ENCODE results near the gene MTUS2.

The MTUS2 gene

DNA sequence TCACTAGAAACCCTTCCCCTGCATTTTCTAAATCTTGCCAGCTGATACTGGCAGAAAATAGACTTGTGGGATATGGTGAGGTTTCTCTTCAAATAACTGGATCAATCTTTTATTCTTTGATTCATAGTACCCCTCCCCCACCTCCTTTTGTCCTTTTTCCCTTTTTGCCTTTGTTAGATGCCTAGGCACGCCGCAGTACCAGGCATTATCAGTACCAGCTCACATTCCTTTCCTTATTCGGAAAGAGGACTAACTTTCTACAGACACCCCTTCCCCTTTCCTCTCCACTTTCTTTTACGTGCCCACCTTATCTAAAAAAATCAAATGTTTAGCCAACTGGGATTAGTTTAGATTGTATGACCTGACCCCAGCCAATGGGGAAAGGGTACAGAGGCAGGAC, 226.4 kb downstream of the MTUS2 start:
- no peaks in the 10 kb centered on the region for H3K36me3 ChIP-seq (replicated peaks)
- in situ Hi-C loops (cut with MboI; ENCODE audit: low sequenced_read_pairs): no loop called here
- H3K9me3 ChIP-seq: no peaks in the 10 kb centered on the region
- no peak overlapping the region for H3K4me3 ChIP-seq
- H3K27me3 ChIP-seq (ENCODE audit: low read depth): no peaks in the 10 kb centered on the region
- DNase-seq (ENCODE audit: low spot score in 2 of 2): no peak
- H3K4me1 ChIP-seq: no peaks in the 10 kb centered on the region

DNA sequence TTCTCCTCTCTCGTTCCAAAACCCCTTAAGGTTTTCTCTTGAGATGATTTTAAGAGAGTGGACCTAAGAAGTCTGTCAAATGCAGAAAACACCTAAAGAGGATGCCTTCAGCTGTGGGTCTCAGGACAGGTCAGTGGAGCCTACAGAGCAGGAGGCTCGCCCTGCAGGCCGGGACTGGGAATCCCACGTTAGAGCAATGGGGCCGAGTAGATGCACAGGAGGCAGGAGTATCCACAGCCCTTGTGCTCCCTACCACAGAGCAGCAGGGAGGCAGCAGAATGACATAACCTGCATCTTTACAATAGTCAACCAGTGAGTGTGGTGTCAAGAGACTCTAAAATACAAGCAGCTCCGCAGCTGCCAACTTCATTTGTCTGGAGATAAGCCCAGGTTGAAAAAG, 229.4 kb downstream of the MTUS2 start:
- Histone ChIP-seq H3K4me3 (no peak overlapping the region), H3K9me3 (no peaks in the 10 kb centered on the region), H3K4me1 (no peaks in the 10 kb centered on the region), H3K36me3 (replicated peaks) (no peaks in the 10 kb centered on the region), H3K27me3 (ENCODE audit: low read depth) (no peaks in the 10 kb centered on the region)
- DNase-seq (ENCODE audit: low spot score in 2 of 2): no peak
- in situ Hi-C loops (cut with MboI; ENCODE audit: low sequenced_read_pairs): no loop called here

DNA sequence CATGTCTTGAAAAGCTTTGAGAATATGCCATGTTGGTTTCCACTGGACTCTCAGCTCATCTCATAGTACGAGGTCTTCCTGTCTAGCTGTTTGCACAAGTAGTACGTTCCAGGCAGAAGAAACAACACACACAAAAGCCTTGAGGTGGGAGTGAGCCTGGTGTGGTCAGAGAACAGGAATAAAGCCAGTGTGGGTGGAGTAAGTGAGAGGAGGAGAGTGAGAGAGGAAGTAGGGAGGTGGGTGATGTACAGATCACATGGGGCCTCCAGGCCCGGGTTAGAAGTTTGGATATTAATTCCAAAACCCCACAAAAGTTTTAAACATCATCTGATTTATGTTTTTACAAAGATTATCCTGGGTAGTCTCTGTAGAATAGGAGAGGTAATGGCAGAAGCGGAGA, 230.6 kb downstream of the MTUS2 start:
- no peak for DNase-seq (ENCODE audit: low spot score in 2 of 2)
- no peaks in the 10 kb centered on the region for H3K36me3 ChIP-seq (replicated peaks)
- in situ Hi-C loops (cut with MboI; ENCODE audit: low sequenced_read_pairs): no loop called here
- no peaks in the 10 kb centered on the region for H3K9me3 ChIP-seq
- H3K4me1 ChIP-seq: no peaks in the 10 kb centered on the region
- no peak overlapping the region for H3K4me3 ChIP-seq
- H3K27me3 ChIP-seq (ENCODE audit: low read depth): no peaks in the 10 kb centered on the region

DNA sequence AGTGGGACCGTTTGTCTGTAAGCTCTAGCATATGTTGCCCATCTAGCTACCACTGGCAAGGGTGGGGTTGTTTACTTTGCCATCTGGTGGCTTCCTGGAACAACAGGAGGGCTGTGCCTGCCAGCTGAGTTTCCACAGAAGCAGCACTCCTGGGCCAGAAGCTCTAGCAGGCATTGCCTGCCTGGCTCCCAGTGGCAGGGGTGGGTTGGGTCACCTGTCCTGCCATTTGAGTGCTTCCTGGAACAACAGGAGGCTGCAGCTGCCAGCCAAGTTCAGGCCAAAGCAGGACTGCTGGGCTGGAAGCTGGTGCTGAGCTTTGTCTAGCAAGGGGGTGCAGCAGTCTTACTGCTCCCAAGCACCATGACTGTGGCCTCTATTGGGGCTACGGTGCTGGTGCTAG, 239.7 kb downstream of the MTUS2 start:
- no peak overlapping the region for H3K4me3 ChIP-seq
- H3K27me3 ChIP-seq (ENCODE audit: low read depth): no peaks in the 10 kb centered on the region
- DNase-seq (ENCODE audit: low spot score in 2 of 2): no peak
- H3K36me3 ChIP-seq (replicated peaks): no peaks in the 10 kb centered on the region
- no peaks in the 10 kb centered on the region for H3K4me1 ChIP-seq
- H3K9me3 ChIP-seq: no peaks in the 10 kb centered on the region; the same call in 1 of the 2 replicates
- in situ Hi-C loops (cut with MboI; ENCODE audit: low sequenced_read_pairs): no loop called here

DNA sequence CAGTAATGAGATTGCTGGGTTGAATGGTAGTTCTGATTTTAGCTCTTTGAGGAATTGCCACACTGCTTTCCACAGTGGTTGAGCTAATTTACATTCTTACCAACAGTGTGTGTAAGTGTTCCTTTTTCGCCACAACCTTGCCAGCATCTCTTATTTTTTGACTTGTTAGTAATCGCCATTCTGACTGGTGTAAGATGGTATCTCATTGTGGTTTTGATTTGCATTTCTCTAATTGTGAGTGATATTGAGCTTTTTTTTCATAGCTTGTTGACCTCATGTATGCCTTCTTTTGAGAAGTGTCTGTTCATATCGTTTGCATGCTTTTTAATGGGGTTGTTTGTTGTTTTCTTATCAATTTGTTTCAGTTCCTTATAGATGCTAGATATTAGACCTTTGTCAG, 245.0 kb downstream of the MTUS2 start:
- in situ Hi-C loops (cut with MboI; ENCODE audit: low sequenced_read_pairs): no loop called here
- DNase-seq (ENCODE audit: low spot score in 2 of 2): no peak
- Histone ChIP-seq H3K9me3 (no peaks in the 10 kb centered on the region), H3K36me3 (replicated peaks) (no peaks in the 10 kb centered on the region), H3K27me3 (ENCODE audit: low read depth) (no peaks in the 10 kb centered on the region), H3K4me3 (no peak overlapping the region), H3K4me1 (no peaks in the 10 kb centered on the region)

DNA sequence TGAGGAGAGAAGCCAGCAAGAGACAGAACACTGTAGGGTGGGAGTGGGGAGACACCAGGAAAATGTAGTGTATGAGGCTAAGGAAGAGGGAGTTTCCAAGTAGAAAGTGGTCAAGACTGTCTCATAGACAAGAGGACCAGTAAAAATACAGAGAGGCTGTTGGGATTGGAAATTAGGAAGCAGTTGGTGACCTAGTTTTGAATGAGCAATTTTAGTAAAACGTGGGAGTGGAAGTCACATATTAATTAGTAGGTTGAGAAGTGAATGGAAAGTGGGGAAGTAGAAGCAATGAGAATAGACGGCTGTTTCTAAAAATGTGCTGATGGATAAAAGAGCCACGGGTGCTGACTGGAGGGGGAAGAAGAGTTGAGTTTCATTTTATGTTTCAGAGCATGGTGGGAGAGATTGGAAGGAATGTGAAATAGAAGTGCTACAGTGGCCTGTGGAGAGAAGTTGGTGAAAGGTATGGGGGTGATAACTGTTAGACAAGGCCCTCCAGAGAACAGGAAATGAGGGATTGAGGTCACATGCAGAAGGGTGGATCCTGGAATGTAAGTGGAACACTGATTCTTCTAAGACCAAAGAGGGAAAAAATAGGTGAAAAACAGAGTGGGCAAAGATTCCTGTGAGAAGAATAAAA, 247.3 kb downstream of the MTUS2 start:
- no peaks in the 10 kb centered on the region for H3K4me1 ChIP-seq
- H3K9me3 ChIP-seq: no peaks in the 10 kb centered on the region
- H3K36me3 ChIP-seq (replicated peaks): no peaks in the 10 kb centered on the region
- in situ Hi-C loops (cut with MboI; ENCODE audit: low sequenced_read_pairs): no loop called here
- DNase-seq (ENCODE audit: low spot score in 2 of 2): no peak
- no peak overlapping the region for H3K4me3 ChIP-seq
- no peaks in the 10 kb centered on the region for H3K27me3 ChIP-seq (ENCODE audit: low read depth)

DNA sequence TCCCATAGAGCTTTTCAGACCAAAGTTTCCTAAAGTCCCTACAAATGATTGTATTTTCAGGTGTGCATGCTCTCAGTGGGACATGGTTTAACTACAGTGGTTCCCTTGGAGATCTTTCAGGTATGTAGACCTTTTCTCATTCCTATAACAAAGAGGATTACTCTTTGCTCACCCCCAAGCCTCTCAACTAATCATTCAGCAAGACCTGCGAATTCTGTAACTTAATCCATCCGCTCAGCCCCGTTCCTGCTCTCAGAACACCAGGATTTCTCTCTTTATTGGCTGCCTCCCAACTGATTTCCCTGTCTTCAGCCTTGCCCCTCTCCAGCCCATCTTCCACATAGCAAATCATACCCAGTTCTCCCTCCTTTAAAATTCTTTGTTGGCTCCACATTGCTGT, 253.6 kb downstream of the MTUS2 start:
- H3K4me1 ChIP-seq: no peaks in the 10 kb centered on the region
- H3K4me3 ChIP-seq: no peak overlapping the region
- in situ Hi-C loops (cut with MboI; ENCODE audit: low sequenced_read_pairs): no loop called here
- no peak for DNase-seq (ENCODE audit: low spot score in 2 of 2)
- H3K27me3 ChIP-seq (ENCODE audit: low read depth): no peaks in the 10 kb centered on the region
- no peaks in the 10 kb centered on the region for H3K36me3 ChIP-seq (replicated peaks)
- H3K9me3 ChIP-seq: no peaks in the 10 kb centered on the region; the same call in 1 of the 2 replicates

DNA sequence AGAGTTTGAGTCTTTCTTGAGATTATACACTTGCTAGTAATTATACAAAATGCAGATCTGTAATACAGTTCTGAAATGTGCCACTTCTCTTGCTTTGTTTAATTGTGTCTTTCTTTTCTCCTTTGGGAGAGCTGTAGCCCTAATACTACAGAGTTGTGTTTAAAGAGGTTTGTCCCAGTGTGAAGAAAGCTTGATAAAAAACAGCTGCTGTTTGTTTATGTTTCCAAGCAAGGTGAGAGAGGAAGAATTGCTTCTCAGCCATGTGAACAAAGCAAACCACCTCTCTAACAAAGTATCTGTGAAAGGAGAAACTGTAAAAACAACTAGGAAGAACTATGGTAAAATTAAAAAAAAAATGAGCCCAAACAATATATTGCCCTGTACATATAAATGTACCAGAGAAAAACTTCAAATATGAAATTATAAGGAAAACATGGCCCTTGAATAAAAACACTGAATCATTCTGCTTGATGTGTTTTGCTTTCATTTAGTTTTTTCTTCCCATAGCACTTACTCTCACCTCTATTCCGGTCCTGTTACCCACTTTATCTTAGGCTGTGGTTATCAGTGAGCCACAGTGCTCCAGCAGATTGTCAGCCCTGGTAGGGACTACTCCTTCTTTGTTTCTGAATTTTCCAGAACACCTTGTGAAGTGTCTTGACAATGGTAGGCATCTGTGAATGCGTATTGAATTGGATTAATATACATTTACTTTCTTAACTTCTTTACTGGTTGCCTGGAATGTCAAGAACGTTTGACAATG, 257.1 kb downstream of the MTUS2 start:
- no peaks in the 10 kb centered on the region; the same call in 1 of the 2 replicates for H3K9me3 ChIP-seq
- H3K4me3 ChIP-seq: no peak overlapping the region
- in situ Hi-C loops (cut with MboI; ENCODE audit: low sequenced_read_pairs): no loop called here
- DNase-seq (ENCODE audit: low spot score in 2 of 2): no peak
- no peaks in the 10 kb centered on the region for H3K27me3 ChIP-seq (ENCODE audit: low read depth)
- no peaks in the 10 kb centered on the region for H3K4me1 ChIP-seq
- H3K36me3 ChIP-seq (replicated peaks): no peaks in the 10 kb centered on the region

DNA sequence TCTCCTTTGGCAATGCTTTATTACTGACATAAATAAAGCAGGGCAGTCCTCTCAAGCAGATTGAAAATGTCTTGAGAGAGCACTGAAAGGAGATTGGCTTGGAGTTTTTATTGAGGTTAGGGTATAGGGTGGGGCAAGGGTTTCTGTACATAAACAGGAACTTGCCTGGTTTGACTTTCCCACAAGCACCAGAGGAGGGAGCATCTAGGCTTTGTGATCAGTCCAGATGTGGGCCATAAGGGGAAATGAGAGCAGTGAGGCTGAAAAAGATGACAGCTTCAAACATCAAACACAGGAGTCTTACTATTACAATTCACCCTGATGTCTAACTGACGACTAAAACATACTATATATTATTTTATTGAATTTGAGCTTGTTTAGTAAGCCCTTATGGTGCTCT, 260.9 kb downstream of the MTUS2 start:
- no peak for DNase-seq (ENCODE audit: low spot score in 2 of 2)
- Histone ChIP-seq H3K4me3 (no peak overlapping the region), H3K9me3 (no peaks in the 10 kb centered on the region), H3K4me1 (no peaks in the 10 kb centered on the region), H3K27me3 (ENCODE audit: low read depth) (no peaks in the 10 kb centered on the region), H3K36me3 (replicated peaks) (no peaks in the 10 kb centered on the region)
- in situ Hi-C loops (cut with MboI; ENCODE audit: low sequenced_read_pairs): no loop called here

DNA sequence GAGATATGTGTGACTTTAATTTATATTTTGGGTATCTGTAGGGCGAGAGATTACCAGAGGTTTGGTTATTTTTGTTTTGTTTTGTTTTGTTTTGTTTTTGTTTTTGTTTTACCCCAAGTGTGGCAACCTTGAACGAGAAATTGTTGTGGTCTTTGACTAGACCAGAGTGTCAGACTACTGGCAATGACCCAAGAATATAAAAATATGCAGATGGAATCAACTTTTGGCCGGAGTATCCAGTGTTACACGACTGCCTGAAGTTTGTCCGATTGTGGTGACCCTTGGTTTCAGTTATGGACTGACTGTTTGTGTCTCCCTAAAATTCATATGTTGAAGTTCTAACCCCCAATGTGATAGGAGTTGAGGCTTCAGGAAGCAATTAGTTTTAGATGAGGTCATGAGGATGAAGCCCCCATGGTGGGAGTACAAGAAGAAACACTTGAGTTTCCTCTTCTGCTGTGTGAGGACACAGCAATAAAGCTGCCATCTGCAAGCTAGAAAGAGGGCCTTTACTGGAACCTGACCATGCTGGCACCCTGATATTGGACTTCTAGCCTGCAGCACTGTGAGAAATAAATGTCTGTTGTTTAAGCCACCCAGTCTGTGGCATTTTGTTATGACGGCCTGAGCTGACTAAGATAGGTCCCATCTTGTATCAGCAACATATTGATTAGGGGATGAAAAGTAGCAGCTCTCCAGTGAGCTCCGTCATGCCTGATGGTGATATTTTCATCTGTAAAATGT, 261.7 kb downstream of the MTUS2 start:
- Histone ChIP-seq H3K4me3 (no peak overlapping the region), H3K4me1 (no peaks in the 10 kb centered on the region), H3K36me3 (replicated peaks) (no peaks in the 10 kb centered on the region), H3K9me3 (no peaks in the 10 kb centered on the region), H3K27me3 (ENCODE audit: low read depth) (no peaks in the 10 kb centered on the region)
- in situ Hi-C loops (cut with MboI; ENCODE audit: low sequenced_read_pairs): no loop called here
- DNase-seq (ENCODE audit: low spot score in 2 of 2): no peak

DNA sequence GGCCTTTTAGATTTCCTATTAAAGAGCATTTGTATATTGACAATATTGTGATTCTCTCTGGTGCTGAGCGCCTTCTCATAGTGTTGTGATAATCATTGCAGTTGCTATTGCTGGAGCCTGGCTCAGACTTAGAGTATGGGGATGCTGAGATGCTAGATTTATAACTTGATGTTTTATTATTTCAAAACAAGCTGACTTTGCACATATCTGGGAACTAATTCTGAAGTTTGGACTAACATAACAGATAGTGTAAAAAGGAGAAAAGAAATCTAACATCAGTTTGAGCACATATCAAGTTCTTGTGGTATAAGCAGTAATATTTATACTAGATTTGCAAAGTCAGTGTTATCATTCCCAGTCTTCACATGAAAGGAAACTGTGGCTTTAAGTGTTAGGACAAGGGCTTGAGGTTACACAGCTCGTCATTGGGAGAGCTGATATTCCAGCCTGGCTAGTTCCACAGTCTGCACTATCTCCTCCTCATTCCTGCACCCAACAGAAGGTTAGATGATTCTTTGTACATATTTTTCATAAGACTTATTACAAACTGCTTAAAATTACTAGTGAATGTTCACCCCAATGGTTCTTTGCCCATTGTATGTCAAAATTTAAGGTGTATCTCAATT, 279.8 kb downstream of the MTUS2 start:
- Histone ChIP-seq H3K9me3 (no peaks in the 10 kb centered on the region), H3K36me3 (replicated peaks) (no peaks in the 10 kb centered on the region), H3K27me3 (ENCODE audit: low read depth) (no peaks in the 10 kb centered on the region), H3K4me1 (no peaks in the 10 kb centered on the region), H3K4me3 (no peak overlapping the region)
- DNase-seq (ENCODE audit: low spot score in 2 of 2): no peak
- in situ Hi-C loops (cut with MboI; ENCODE audit: low sequenced_read_pairs): no loop called here

DNA sequence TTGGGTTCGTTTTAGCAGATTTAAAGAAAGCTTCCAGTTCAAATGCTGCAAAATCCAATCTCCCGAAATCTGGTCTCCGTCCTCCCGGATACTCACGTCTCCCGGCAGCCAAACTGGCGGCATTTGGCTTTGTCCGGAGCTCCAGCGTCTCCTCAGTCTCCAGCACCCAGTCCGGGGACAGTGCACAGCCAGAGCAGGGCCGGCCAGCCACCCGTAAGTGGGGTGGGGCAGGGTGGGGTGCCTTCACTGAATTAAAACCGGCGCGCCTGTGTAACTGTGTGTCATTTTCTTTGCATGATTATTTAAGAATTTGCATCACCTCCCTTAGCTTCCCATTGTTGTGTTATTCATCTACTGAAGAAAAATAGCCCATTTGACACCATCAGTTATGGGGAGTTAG, 280.6 kb downstream of the MTUS2 start:
- Histone ChIP-seq H3K36me3 (replicated peaks) (no peaks in the 10 kb centered on the region), H3K27me3 (ENCODE audit: low read depth) (no peaks in the 10 kb centered on the region), H3K4me1 (no peaks in the 10 kb centered on the region), H3K9me3 (no peaks in the 10 kb centered on the region), H3K4me3 (no peak overlapping the region)
- in situ Hi-C loops (cut with MboI; ENCODE audit: low sequenced_read_pairs): no loop called here
- DNase-seq (ENCODE audit: low spot score in 2 of 2): no peak

DNA sequence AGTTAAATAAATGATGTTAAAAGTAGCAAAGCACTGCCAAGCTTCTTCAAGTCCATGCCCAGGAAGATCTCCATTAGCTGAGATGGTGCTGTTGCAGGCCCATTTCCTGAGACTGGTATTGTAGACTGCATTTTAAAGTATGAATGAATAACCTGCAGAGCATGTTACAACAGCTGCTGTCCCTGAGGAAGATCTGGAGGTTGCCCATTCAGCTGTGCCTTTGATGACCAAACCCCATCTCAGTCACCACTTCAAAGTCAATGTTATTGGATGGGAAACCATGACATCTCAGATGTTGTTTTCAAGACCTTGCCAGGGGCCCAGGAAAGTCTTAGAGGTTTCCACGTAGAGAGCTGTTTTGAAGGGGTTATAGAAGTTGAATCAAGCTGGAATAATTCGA, 281.3 kb downstream of the MTUS2 start:
- no peaks in the 10 kb centered on the region for H3K36me3 ChIP-seq (replicated peaks)
- no peaks in the 10 kb centered on the region for H3K9me3 ChIP-seq
- in situ Hi-C loops (cut with MboI; ENCODE audit: low sequenced_read_pairs): no loop called here
- no peak for DNase-seq (ENCODE audit: low spot score in 2 of 2)
- no peak overlapping the region for H3K4me3 ChIP-seq
- H3K27me3 ChIP-seq (ENCODE audit: low read depth): no peaks in the 10 kb centered on the region
- no peaks in the 10 kb centered on the region for H3K4me1 ChIP-seq

DNA sequence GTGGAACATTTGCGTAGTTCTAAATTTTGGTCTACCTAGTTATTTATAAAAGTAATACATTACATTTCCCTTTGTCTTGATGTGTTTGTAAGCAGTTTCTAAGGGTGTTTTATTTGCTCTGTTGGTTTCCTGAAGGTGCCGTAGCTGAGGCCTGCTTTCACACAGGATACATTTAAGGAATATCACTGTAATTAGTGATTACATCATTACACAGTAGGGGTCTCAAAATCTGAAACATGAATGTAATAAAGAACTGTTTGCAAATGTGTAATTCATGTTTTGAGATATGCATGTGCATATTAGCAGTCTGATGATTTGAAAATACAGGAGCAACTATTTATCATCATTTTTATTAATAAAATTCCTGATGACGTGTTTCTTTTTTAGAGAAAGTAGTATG, 281.8 kb downstream of the MTUS2 start:
- Histone ChIP-seq H3K4me1 (no peaks in the 10 kb centered on the region), H3K4me3 (no peak overlapping the region), H3K9me3 (no peaks in the 10 kb centered on the region), H3K27me3 (ENCODE audit: low read depth) (no peaks in the 10 kb centered on the region), H3K36me3 (replicated peaks) (no peaks in the 10 kb centered on the region)
- no peak for DNase-seq (ENCODE audit: low spot score in 2 of 2)
- in situ Hi-C loops (cut with MboI; ENCODE audit: low sequenced_read_pairs): no loop called here
